GM08714 (cell line): ENCODE measurements around the gene GTF2A2.

Experiments
- H3K4me3 ChIP-seq: fragments of 200-500 bp; sonication (Bioruptor generic); 2 replicates; pipeline ENCODE4 v1.5.1; 2014; ENCODE audit warnings: mild to moderate bottlenecking, low read length, inconsistent platforms
- ZNF274 ChIP-seq: IDR thresholded peaks from 2 replicates; pipeline ENCODE4 v1.6.1; 2012; ENCODE audit warnings: mild to moderate bottlenecking, low read depth, low read length

Gene GTF2A2

GRCh38 chr15:59596640-59597039 is 60.7 kb downstream of the GTF2A2 start:
- no peak for TF ChIP-seq ZNF274
- no peak overlapping the region for H3K4me3 ChIP-seq

- H3K4me3 ChIP-seq, result no peak overlapping the region
- TF ChIP-seq ZNF274, result no peak
Measured at GRCh38 chr15:59595434-59595915, 61.8 kb downstream of the GTF2A2 start.

- TF ChIP-seq ZNF274, result no peak
- H3K4me3 ChIP-seq, result no peak overlapping the region
Measured at GRCh38 chr15:59594991-59595390, 62.3 kb downstream of the GTF2A2 start.

- no peak for TF ChIP-seq ZNF274
- no peak overlapping the region for H3K4me3 ChIP-seq
Measured at GRCh38 chr15:59594493-59594942, 62.8 kb downstream of the GTF2A2 start.

GRCh38 chr15:59591356-59591755 is 66.0 kb downstream of the GTF2A2 start:
- no peak overlapping the region for H3K4me3 ChIP-seq
- TF ChIP-seq ZNF274, result no peak

- TF ChIP-seq ZNF274, result no peak
- no peak overlapping the region for H3K4me3 ChIP-seq
Measured at GRCh38 chr15:59590027-59590426, 67.3 kb downstream of the GTF2A2 start.
